Endothelial cell of umbilical vein (primary cell): ENCODE data around the gene FOXP1. TPM values are rescaled to one million over a fixed set of nuclear protein-coding genes. Genes with fewer than 3 reads are reported as not detected.

Experiments used
- BruUV-seq: library from RNA; stranded (reverse); fragments of 400-500 nt; replicated peaks from 2 replicates; lab custom pipeline; 2021; lab: Mats Ljungman, UMichigan
- CTCF ChIA-PET: fragments of 300-600, 350-600 bp; sonication (Branson Sonifier 250); formaldehyde crosslinking; loops from one replicate; lab custom pipeline; 2021; ENCODE audit warnings: antibody characterized with exemption, inconsistent platforms; lab: Charles Lee
- POLR2A ChIA-PET: fragments of 300-600, 350-600 bp; sonication (Branson Sonifier 250); formaldehyde crosslinking; loops from one replicate; lab custom pipeline; 2021; ENCODE audit warnings: antibody characterized with exemption, inconsistent platforms; lab: Charles Lee
- DNase-seq: peaks from one replicate; pipeline ENCODE4 v3.0.0-alpha.2; 2011; ENCODE audit warnings: low read depth, low spot score
- FAIRE-seq: peaks from 2 replicates; lab custom pipeline; 2011; peaks lifted over from hg19 to GRCh38; lab: Jason Lieb, UNC
- H2AFZ ChIP-seq: 2 replicates; pipeline ENCODE4 v1.6.0; 2012; ENCODE audit warnings: low read depth, low read length, control low read depth, inconsistent platforms
- H3K27ac ChIP-seq: 2 replicates; pipeline ENCODE4 v1.5.1; 2011; ENCODE audit warnings: low read depth, mild to moderate bottlenecking, control low read depth, low read length, moderate library complexity; ENCODE audit not compliant: insufficient read depth
- H3K27me3 ChIP-seq, 2 experiments: 2 replicates each; pipeline versions ENCODE4 v1.6.0 to v1.6.1; 2011; ENCODE audit warnings: low read length in 2 of 2, mixed read lengths in 1 of 2; ENCODE audit not compliant: control insufficient read depth in 2 of 2, insufficient read depth in 2 of 2
- H3K36me3 ChIP-seq, 2 experiments: 2 replicates in 1 of 2; 3 replicates in 1 of 2; pipeline ENCODE4 v1.5.1; 2011; ENCODE audit warnings: low read length in 2 of 2, mild to moderate bottlenecking in 1 of 2, moderate library complexity in 1 of 2; ENCODE audit not compliant: control insufficient read depth in 2 of 2, insufficient read depth in 2 of 2; ENCODE audit errors: extremely low read depth in 1 of 2
- H3K4me1 ChIP-seq: 3 replicates; pipeline ENCODE4 v1.5.1; 2011; ENCODE audit warnings: mild to moderate bottlenecking, low read length; ENCODE audit not compliant: control insufficient read depth, insufficient read depth; ENCODE audit errors: extremely low read depth
- H3K4me2 ChIP-seq: 2 replicates; pipeline ENCODE4 v1.6.1; 2011; ENCODE audit warnings: low read length, control low read depth, mixed read lengths; ENCODE audit not compliant: insufficient read depth
- H3K4me3 ChIP-seq, 3 experiments: fragments of 200-600 bp in 1 of 3; sonication (generic), shearing (Covaris generic) in 1 of 3; replicated peaks in 1 of 3; 2 replicates each; pipeline ENCODE4 v1.5.1; 2011 to 2016; ENCODE audit warnings: control low read depth in 3 of 3, low read length in 3 of 3, mild to moderate bottlenecking in 2 of 3, inconsistent platforms in 1 of 3, low read depth in 1 of 3, moderate library complexity in 1 of 3; ENCODE audit not compliant: insufficient read depth in 1 of 3
- H3K79me2 ChIP-seq: 2 replicates; pipeline ENCODE4 v1.6.0; 2012; ENCODE audit warnings: low read length, inconsistent platforms; ENCODE audit not compliant: control insufficient read depth, insufficient read depth
- H3K9ac ChIP-seq: replicated peaks from 2 replicates; pipeline ENCODE3; 2011; ENCODE audit warnings: low read length, control low read depth; ENCODE audit not compliant: insufficient read depth; ENCODE audit errors: extremely low read depth
- H3K9me1 ChIP-seq: replicated peaks from 3 replicates; pipeline ENCODE4 v1.6.0; 2011; ENCODE audit warnings: mild to moderate bottlenecking, low read length; ENCODE audit not compliant: control insufficient read depth, insufficient read depth; ENCODE audit errors: extremely low read depth
- H3K9me3 ChIP-seq: replicated peaks from 2 replicates; pipeline ENCODE4 v1.5.1; 2012; ENCODE audit warnings: low read length, inconsistent platforms; ENCODE audit not compliant: control insufficient read depth, insufficient read depth
- H4K20me1 ChIP-seq: replicated peaks from 2 replicates; pipeline ENCODE3; 2011; ENCODE audit warnings: mild to moderate bottlenecking, low read length; ENCODE audit not compliant: control insufficient read depth, insufficient read depth; ENCODE audit errors: extremely low read depth
- CTCF ChIP-seq, 2 donors: IDR thresholded peaks; 1 replicate in 1 of 2; 2 replicates in 1 of 2; pipeline ENCODE4 v1.5.1; 2011; ENCODE audit warnings: low read length in 2 of 2, mild to moderate bottlenecking in 2 of 2, moderate library complexity in 2 of 2, control low read depth in 1 of 2, inconsistent platforms in 1 of 2, low read depth in 1 of 2; ENCODE audit not compliant: insufficient read depth in 1 of 2; ENCODE audit errors: extremely low read depth in 1 of 2
- EZH2 ChIP-seq: IDR thresholded peaks from 2 replicates; pipeline ENCODE4 v1.6.1; 2012; ENCODE audit warnings: borderline replicate concordance, low read depth, mild to moderate bottlenecking, moderate library complexity, low read length, inconsistent platforms; ENCODE audit not compliant: severe bottlenecking
- FOS ChIP-seq: IDR thresholded peaks from 2 replicates; pipeline ENCODE4 v1.6.1; 2011; ENCODE audit warnings: mild to moderate bottlenecking, low read length, moderate library complexity, borderline replicate concordance; ENCODE audit not compliant: insufficient read depth
- GATA2 ChIP-seq: IDR thresholded peaks from 2 replicates; pipeline ENCODE4 v1.7.0; 2011; ENCODE audit warnings: low read depth, mild to moderate bottlenecking, moderate library complexity, mixed read lengths, low read length; ENCODE audit not compliant: insufficient read length, insufficient read depth
- JUN ChIP-seq: IDR thresholded peaks from 2 replicates; pipeline ENCODE4 v1.6.1; 2011; ENCODE audit warnings: borderline replicate concordance, low read depth; ENCODE audit not compliant: insufficient read length, insufficient read depth
- MAX ChIP-seq: IDR thresholded peaks from 2 replicates; pipeline ENCODE4 v1.6.1; 2011; ENCODE audit not compliant: insufficient read depth, insufficient read length
- MYC ChIP-seq: IDR thresholded peaks from one replicate; pipeline ENCODE4 v1.6.1; 2011; ENCODE audit warnings: mild to moderate bottlenecking, low read depth, low read length
- POLR2A ChIP-seq: IDR thresholded peaks from 2 replicates; pipeline ENCODE4 v1.6.1; 2012; ENCODE audit warnings: low read depth, mild to moderate bottlenecking, control low read depth, low read length
- POLR2AphosphoS5 ChIP-seq: IDR thresholded peaks from 2 replicates; pipeline ENCODE4 v1.6.1; 2012; ENCODE audit warnings: low read depth, mild to moderate bottlenecking, control low read depth, low read length, moderate library complexity; ENCODE audit not compliant: insufficient read depth
- dilution Hi-C: fragments of 300-500 bp; cut with MboI; formaldehyde crosslinking; loops from one replicate; pipeline ENCODE4 v1.15.0; 2019; ENCODE audit warnings: low sequenced_read_pairs; ENCODE audit not compliant: extremely low pct_ligation_motif_present
- intact Hi-C: fragments of 100-400 bp; cut with micrococcal nuclease; formaldehyde crosslinking; loops from one replicate; pipeline ENCODE4 v1.10.0; 2022
- polyA plus RNA-seq, 4 experiments: library from polyadenylated mRNA; depleted of rRNA in 3 of 4; stranded (reverse) in 3 of 4; unstranded in 1 of 4; fragments of >200 nt; gene quantifications; 2 replicates each; pipeline versions ENCODE4 v1.2.1 to v1.2.3, GENCODE V29; 2011 to 2012; ENCODE audit warnings: missing spikeins in 1 of 4
- total RNA-seq: library from RNA; stranded (reverse); gene quantifications from 2 replicates; pipeline ENCODE4 v1.2.3, GENCODE V29; 2021

The FOXP1 gene
- total and polyA plus RNA-seq, 2 donors (not counting 3 experiments of a cell fraction or from before 2014, with no cell fraction given) = 41.0 to 107 TPM

- intact Hi-C loops = no loop called here
- Histone ChIP-seq H3K4me3 (no peak overlapping the region), H3K4me2 (no peak overlapping the region), H3K27me3 (no peaks in the 10 kb centered on the region), H3K4me1 (no peaks in the 10 kb centered on the region), H2AFZ (no peak overlapping the region), H3K36me3 (no peaks in the 10 kb centered on the region), H3K9me3 (no peaks in the 10 kb centered on the region), H4K20me1 (no peaks in the 10 kb centered on the region), H3K9me1 (no peaks in the 10 kb centered on the region), H3K9ac (no peak overlapping the region), H3K79me2 (no peaks in the 10 kb centered on the region), H3K27ac (no peak overlapping the region)
- DNase-seq (no peak), FAIRE-seq (no peak)
- no peak for TF ChIP-seq MAX
- TF ChIP-seq FOS = no peak
- TF ChIP-seq EZH2 = no peak
- no peak for TF ChIP-seq POLR2AphosphoS5
- no peak for TF ChIP-seq GATA2
- no peak for TF ChIP-seq JUN
- no peak for TF ChIP-seq POLR2A
- TF ChIP-seq MYC = no peak
- TF ChIP-seq CTCF (IDR thresholded peaks at IDR 0.05; ENCODE audit: extremely low read depth in 1 of 2, insufficient read depth in 1 of 2, low read depth in 1 of 2, low read length in 2 of 2) = no peak
- ChIA-PET CTCF (no interaction called here), POLR2A (no interaction called here)
- dilution Hi-C loops = no loop called here
- BruUV-seq = no TSS peak
Observed at GRCh38 chr3:71401695-71402231, 181.8 kb downstream of the FOXP1 start.
